Thoracic aorta (tissue), 2 donors: ENCODE data around the gene CHIC2. TPM values are rescaled to one million over a fixed set of nuclear protein-coding genes. Genes with fewer than 3 reads are reported as not detected.

Source experiments
- ATAC-seq: fragments of 150-250 bp; one replicate; pipeline ENCODE4 v1.8.0; 2017; ENCODE audit warnings: low read depth; ENCODE audit not compliant: insufficient number of reproducible peaks, low FRiP score
- DNase-seq: peaks from one replicate; pipeline ENCODE4 v3.0.0-alpha.2; 2020; ENCODE audit warnings: low spot score
- H3K27ac ChIP-seq, 2 donors: fragments of 200-600 bp; sonication (generic); 1 replicate in 1 of 2; 2 replicates in 1 of 2; pipeline ENCODE4 v1.5.1; 2016; ENCODE audit warnings: mild to moderate bottlenecking in 2 of 2, moderate library complexity in 2 of 2
- H3K27me3 ChIP-seq: fragments of 200-600 bp; sonication (generic); replicated peaks from 2 replicates; pipeline ENCODE4 v1.6.0; 2016; ENCODE audit warnings: mild to moderate bottlenecking; ENCODE audit not compliant: insufficient read depth
- H3K36me3 ChIP-seq: fragments of 200-600 bp; sonication (generic); one replicate; pipeline ENCODE4 v1.5.1; 2016
- H3K4me1 ChIP-seq, 2 donors: fragments of 200-600 bp; sonication (generic); 1 replicate in 1 of 2; 2 replicates in 1 of 2; pipeline versions ENCODE4 v1.5.1 to v1.6.0; 2016; ENCODE audit warnings: low read depth in 2 of 2, mild to moderate bottlenecking in 1 of 2; ENCODE audit not compliant: control insufficient read depth in 1 of 2
- H3K4me3 ChIP-seq: fragments of 200-600 bp; sonication (generic); 2 replicates; pipeline ENCODE4 v1.5.1; 2016; ENCODE audit warnings: mild to moderate bottlenecking
- H3K9me3 ChIP-seq: fragments of 200-600 bp; sonication (generic); 2 replicates; pipeline ENCODE4 v1.5.1; 2016
- CTCF ChIP-seq: fragments of 200-600 bp; sonication (generic); IDR thresholded peaks from one replicate; pipeline ENCODE4 v1.5.1; 2019; ENCODE audit warnings: antibody characterized with exemption
- total RNA-seq, 2 donors: library from RNA; depleted of rRNA; stranded (reverse); fragments of >200 nt; gene quantifications; one replicate each; pipeline versions ENCODE4 v1.1.0 to v1.2.3, GENCODE V29; 2016

Gene CHIC2
- total RNA-seq, 2 donors from 2014 or later: 52.8 to 75.0 TPM

DNA sequence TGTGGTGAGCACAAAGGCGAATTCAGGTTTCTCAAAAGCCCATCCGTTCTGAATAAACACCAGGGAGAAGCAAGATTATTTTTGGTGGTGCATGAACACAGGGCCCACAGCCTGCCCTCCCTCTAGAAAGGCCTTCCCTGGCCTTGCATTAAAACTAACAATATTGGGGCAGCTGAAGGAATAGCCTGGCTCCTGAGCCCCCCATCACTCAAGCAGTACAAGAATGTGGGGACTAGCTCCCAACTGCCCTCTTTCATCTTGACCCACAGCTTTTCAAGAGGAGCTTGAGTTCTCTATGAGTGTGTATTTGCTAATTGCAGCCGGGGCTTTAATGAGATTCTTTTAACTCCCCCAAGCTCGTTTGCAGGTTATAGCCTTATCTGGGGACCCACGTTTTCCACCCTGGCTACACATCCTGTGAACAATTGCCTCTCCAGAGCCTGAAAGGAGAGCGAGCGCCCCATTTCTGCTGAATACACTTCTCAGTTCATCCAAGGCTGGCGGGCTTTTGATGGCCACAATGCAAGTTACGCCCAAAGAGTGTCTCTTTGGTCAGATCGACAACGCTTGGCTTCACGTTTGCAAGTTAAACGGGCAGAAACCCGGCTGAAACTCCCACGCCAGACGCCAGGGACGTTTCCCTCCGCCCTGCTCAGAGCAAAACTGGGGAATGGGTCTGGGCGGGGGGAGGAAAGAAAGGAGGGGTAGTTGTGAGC is 30.9 kb upstream of the CHIC2 start:
- no peak for DNase-seq
- H3K9me3 ChIP-seq: no peaks in the 10 kb centered on the region

DNA sequence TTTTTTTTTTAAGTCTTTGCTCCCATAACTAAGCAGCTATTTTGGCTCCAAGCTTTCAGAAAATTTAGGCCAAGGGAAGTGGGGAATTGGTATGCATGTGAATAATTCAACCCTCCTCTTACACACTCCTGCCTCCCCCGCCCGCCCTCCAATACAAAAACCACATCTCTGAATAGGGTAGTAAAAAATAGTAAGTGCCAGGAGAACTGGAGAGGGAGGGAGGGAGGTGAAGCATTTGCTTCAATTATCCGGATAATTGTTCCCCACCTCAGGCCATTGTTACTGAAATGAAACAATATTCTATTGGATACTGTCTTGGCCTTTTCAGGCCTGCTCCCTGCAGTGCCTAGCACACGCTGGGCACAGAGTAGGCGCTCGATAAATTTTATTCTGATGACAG is 30.0 kb upstream of the CHIC2 start:
- Histone ChIP-seq H3K36me3 (no peaks in the 10 kb centered on the region), H3K4me3 (no peak overlapping the region), H3K27me3 (no peaks in the 10 kb centered on the region), H3K27ac (no peak overlapping the region), H3K4me1 (peaks cover 3 to 22% of the 10 kb centered on the region in 2 donors), H3K9me3 (no peaks in the 10 kb centered on the region)
- DNase-seq (no peak), ATAC-seq (no peak)
- TF ChIP-seq CTCF: no peak

More for the DNA sequence above, 30.9 kb upstream of the CHIC2 start:
- no peak overlapping the region for H3K4me3 ChIP-seq
- no peak for ATAC-seq
- TF ChIP-seq CTCF: no peak
- peaks cover 12 to 30% of the 10 kb centered on the region in 2 donors for H3K4me1 ChIP-seq
- H3K27ac ChIP-seq: no peak overlapping the region
- no peaks in the 10 kb centered on the region for H3K27me3 ChIP-seq
- H3K36me3 ChIP-seq: no peaks in the 10 kb centered on the region

GRCh38 chr4:54093324-54094240 is 29.2 kb upstream of the CHIC2 start:
- no peak for TF ChIP-seq CTCF
- no peak for DNase-seq
- H3K27ac ChIP-seq: no peak overlapping the region
- H3K4me3 ChIP-seq: no peak overlapping the region
- no peaks in the 10 kb centered on the region for H3K27me3 ChIP-seq
- H3K9me3 ChIP-seq: no peaks in the 10 kb centered on the region
- peaks cover 3 to 18% of the 10 kb centered on the region in 2 donors for H3K4me1 ChIP-seq
- ATAC-seq: no peak
- H3K36me3 ChIP-seq: no peaks in the 10 kb centered on the region

GRCh38 chr4:54092405-54093323 is 28.3 kb upstream of the CHIC2 start:
- no peak for TF ChIP-seq CTCF
- H3K9me3 ChIP-seq: no peaks in the 10 kb centered on the region
- ATAC-seq (no peak), DNase-seq (no peak)
- H3K4me1 ChIP-seq: peaks cover 3 to 18% of the 10 kb centered on the region in 2 donors
- H3K27me3 ChIP-seq: no peaks in the 10 kb centered on the region
- no peaks in the 10 kb centered on the region for H3K36me3 ChIP-seq
- peak overlapping the region; percentile 88 for H3K4me3 ChIP-seq
- H3K27ac ChIP-seq: peak overlapping the region in 1 of 2 donors; percentile 5
